MM.1S (cell line): ENCODE measurements around the gene ESPL1.

Experiments used
- DNase-seq: peaks from one replicate; pipeline ENCODE4 v3.0.0-alpha.2; 2015
- H2AFZ ChIP-seq: fragments of 300-600 bp; sonication (generic); 2 replicates; pipeline ENCODE4 v1.6.0; 2016; ENCODE audit warnings: antibody characterized with exemption, low read length
- H3F3A ChIP-seq: fragments of 300-600 bp; sonication (generic); 2 replicates; pipeline ENCODE4 v1.6.1; 2016; ENCODE audit warnings: mild to moderate bottlenecking, antibody characterized with exemption, low read length, moderate library complexity, mixed read lengths; ENCODE audit not compliant: insufficient read depth
- H3K27ac ChIP-seq: fragments of 300-600 bp; sonication (generic); 2 replicates; pipeline ENCODE4 v1.5.1; 2016; ENCODE audit warnings: mild to moderate bottlenecking, low read length
- H3K27me3 ChIP-seq: fragments of 300-600 bp; sonication (generic); replicated peaks from 2 replicates; pipeline ENCODE4 v1.6.0; 2016; ENCODE audit warnings: low read length; ENCODE audit not compliant: insufficient read depth
- H3K36me3 ChIP-seq: fragments of 300-600 bp; sonication (generic); replicated peaks from 2 replicates; pipeline ENCODE4 v1.6.1; 2016; ENCODE audit warnings: mild to moderate bottlenecking, low read length, mixed read lengths; ENCODE audit not compliant: insufficient read depth
- H3K4me1 ChIP-seq: fragments of 300-600 bp; sonication (generic); 2 replicates; pipeline ENCODE4 v1.6.1; 2016; ENCODE audit warnings: low read length, mixed read lengths
- H3K4me2 ChIP-seq: fragments of 300-600 bp; sonication (generic); 2 replicates; pipeline ENCODE4 v1.6.0; 2016; ENCODE audit warnings: low read depth, low read length
- H3K4me3 ChIP-seq: fragments of 300-600 bp; sonication (generic); 2 replicates; pipeline ENCODE4 v1.5.1; 2016; ENCODE audit warnings: low read length, mixed read lengths
- H3K79me2 ChIP-seq: fragments of 300-600 bp; sonication (generic); 2 replicates; pipeline ENCODE4 v1.6.1; 2016; ENCODE audit warnings: mixed run types, low read length, mixed read lengths
- H3K9ac ChIP-seq: fragments of 300-600 bp; sonication (generic); 2 replicates; pipeline ENCODE4 v1.6.1; 2016; ENCODE audit warnings: low read length, mixed read lengths
- H3K9me2 ChIP-seq: fragments of 300-600 bp; sonication (generic); replicated peaks from 2 replicates; pipeline ENCODE4 v1.6.1; 2016; ENCODE audit warnings: mild to moderate bottlenecking, low read length, mixed read lengths; ENCODE audit not compliant: insufficient read depth
- H3K9me3 ChIP-seq: fragments of 300-600 bp; sonication (generic); replicated peaks from 2 replicates; pipeline ENCODE4 v1.6.1; 2016; ENCODE audit warnings: mild to moderate bottlenecking, low read length, mixed read lengths; ENCODE audit not compliant: insufficient read depth
- H4K20me1 ChIP-seq: fragments of 300-600 bp; sonication (generic); 2 replicates; pipeline ENCODE4 v1.6.1; 2016; ENCODE audit warnings: mild to moderate bottlenecking, low read length, moderate library complexity, mixed read lengths; ENCODE audit not compliant: insufficient read depth
- CTCF ChIP-seq: fragments of 300-600 bp; sonication (generic); IDR thresholded peaks from 2 replicates; pipeline ENCODE4 v1.5.1; 2016; ENCODE audit warnings: antibody characterized with exemption, low read length, mixed read lengths
- EZH2 ChIP-seq: fragments of 300-600 bp; sonication (generic); optimal IDR thresholded peaks from 2 replicates; pipeline ENCODE3; 2017; ENCODE audit warnings: low read depth, mild to moderate bottlenecking, antibody characterized with exemption, low read length, mixed read lengths
- EZH2phosphoT487 ChIP-seq: fragments of 300-600 bp; sonication (generic); IDR thresholded peaks from 2 replicates; pipeline ENCODE4 v1.6.1; 2018; ENCODE audit warnings: antibody characterized with exemption, low read length

The ESPL1 gene

GRCh38 chr12:53333289-53333688, 65.2 kb downstream of the ESPL1 start:
- Histone ChIP-seq H3K4me2 (no peak overlapping the region), H3K27ac (no peak overlapping the region), H3K4me1 (no peaks in the 10 kb centered on the region), H3K9me3 (no peaks in the 10 kb centered on the region), H4K20me1 (no peaks in the 10 kb centered on the region), H3K9me2 (no peaks in the 10 kb centered on the region), H3K4me3 (no peak overlapping the region), H3K79me2 (no peaks in the 10 kb centered on the region), H3K27me3 (peaks cover 10% of the 10 kb centered on the region; the same call in 1 of the 2 replicates), H3K36me3 (no peaks in the 10 kb centered on the region), H2AFZ (no peak overlapping the region), H3K9ac (no peak overlapping the region), H3F3A (no peaks in the 10 kb centered on the region)
- DNase-seq, result no peak
- no peak for TF ChIP-seq EZH2
- no peak for TF ChIP-seq CTCF
- TF ChIP-seq EZH2phosphoT487, result no peak

- no peak for DNase-seq
- no peaks in the 10 kb centered on the region for H4K20me1 ChIP-seq
- no peaks in the 10 kb centered on the region for H3K36me3 ChIP-seq
- no peaks in the 10 kb centered on the region for H3F3A ChIP-seq
- H2AFZ ChIP-seq, result no peak overlapping the region
- TF ChIP-seq EZH2phosphoT487 (no peak), CTCF (no peak)
- H3K79me2 ChIP-seq, result no peaks in the 10 kb centered on the region
- H3K4me2 ChIP-seq, result no peak overlapping the region
- H3K4me1 ChIP-seq, result no peaks in the 10 kb centered on the region
- H3K9ac ChIP-seq, result no peak overlapping the region
- peaks cover 12% of the 10 kb centered on the region; the same call in 1 of the 2 replicates for H3K27me3 ChIP-seq
- H3K9me3 ChIP-seq, result no peaks in the 10 kb centered on the region
- no peak overlapping the region for H3K4me3 ChIP-seq
- no peaks in the 10 kb centered on the region for H3K9me2 ChIP-seq
- no peak overlapping the region for H3K27ac ChIP-seq
Observed at GRCh38 chr12:53333845-53334244, 65.7 kb downstream of the ESPL1 start.

GRCh38 chr12:53334822-53335221, 66.7 kb downstream of the ESPL1 start:
- Histone ChIP-seq H3K9me3 (no peaks in the 10 kb centered on the region), H3K4me2 (no peak overlapping the region), H3K9ac (no peak overlapping the region), H3K4me1 (no peaks in the 10 kb centered on the region), H3K4me3 (no peak overlapping the region), H3K27ac (no peak overlapping the region), H3K79me2 (no peaks in the 10 kb centered on the region), H2AFZ (no peak overlapping the region), H4K20me1 (no peaks in the 10 kb centered on the region), H3K9me2 (no peaks in the 10 kb centered on the region), H3K36me3 (no peaks in the 10 kb centered on the region), H3F3A (no peaks in the 10 kb centered on the region), H3K27me3 (peaks cover 14% of the 10 kb centered on the region; the same call in 1 of the 2 replicates)
- no peak for TF ChIP-seq EZH2phosphoT487
- TF ChIP-seq EZH2, result no peak
- TF ChIP-seq CTCF, result no peak
- DNase-seq, result no peak
